Gastrocnemius medialis (tissue), 4 donors: ENCODE results near the gene GDF7.

Experiments
- POLR2A ChIP-seq, 2 donors: fragments of 450-650 bp; IDR thresholded peaks; one replicate each; pipeline ENCODE4 v1.6.1; 2017; ENCODE audit warnings: antibody characterized with exemption in 2 of 2, mild to moderate bottlenecking in 2 of 2, moderate library complexity in 2 of 2
- TF ChIP-seq, protein P1 (sequence below), 5 experiments: fragments of 450-650 bp in 3 of 5; fragments of 200-600 bp in 2 of 5; sonication (generic) in 2 of 5; IDR thresholded peaks in 4 of 5; conservative IDR thresholded peaks in 1 of 5; 1 replicate in 4 of 5; 2 replicates in 1 of 5; pipeline ENCODE4 v1.5.1; 2016 to 2019; ENCODE audit warnings: antibody characterized with exemption in 5 of 5, mild to moderate bottlenecking in 3 of 5, moderate library complexity in 3 of 5

DNA sequence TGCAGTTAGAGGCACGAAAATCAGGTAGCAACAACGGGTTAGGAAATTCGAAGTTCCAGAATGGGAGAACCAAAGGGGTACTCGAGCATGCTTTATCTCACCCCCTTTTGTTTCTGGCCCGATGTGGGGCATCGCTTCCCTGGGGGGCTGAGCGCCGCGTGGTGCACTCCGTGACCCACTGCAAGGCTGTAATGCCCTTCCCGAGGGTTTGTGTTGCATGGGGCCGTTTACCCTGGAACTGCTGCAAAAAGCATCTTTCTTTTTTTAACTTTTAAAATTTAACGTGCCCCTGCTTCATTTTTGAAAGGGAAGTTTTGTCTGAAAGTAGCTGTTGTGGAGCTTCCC lies 4.8 kb downstream of the GDF7 start:
- no peak for TF ChIP-seq POLR2A (IDR thresholded peaks at IDR 0.05)
- TF ChIP-seq, protein P1, sequence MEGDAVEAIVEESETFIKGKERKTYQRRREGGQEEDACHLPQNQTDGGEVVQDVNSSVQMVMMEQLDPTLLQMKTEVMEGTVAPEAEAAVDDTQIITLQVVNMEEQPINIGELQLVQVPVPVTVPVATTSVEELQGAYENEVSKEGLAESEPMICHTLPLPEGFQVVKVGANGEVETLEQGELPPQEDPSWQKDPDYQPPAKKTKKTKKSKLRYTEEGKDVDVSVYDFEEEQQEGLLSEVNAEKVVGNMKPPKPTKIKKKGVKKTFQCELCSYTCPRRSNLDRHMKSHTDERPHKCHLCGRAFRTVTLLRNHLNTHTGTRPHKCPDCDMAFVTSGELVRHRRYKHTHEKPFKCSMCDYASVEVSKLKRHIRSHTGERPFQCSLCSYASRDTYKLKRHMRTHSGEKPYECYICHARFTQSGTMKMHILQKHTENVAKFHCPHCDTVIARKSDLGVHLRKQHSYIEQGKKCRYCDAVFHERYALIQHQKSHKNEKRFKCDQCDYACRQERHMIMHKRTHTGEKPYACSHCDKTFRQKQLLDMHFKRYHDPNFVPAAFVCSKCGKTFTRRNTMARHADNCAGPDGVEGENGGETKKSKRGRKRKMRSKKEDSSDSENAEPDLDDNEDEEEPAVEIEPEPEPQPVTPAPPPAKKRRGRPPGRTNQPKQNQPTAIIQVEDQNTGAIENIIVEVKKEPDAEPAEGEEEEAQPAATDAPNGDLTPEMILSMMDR (IDR thresholded peaks at IDR 0.05 in 4 of 5, conservative IDR thresholded peaks at IDR 0.05 in 1 of 5) = no peak
